ENCODE data around the gene TCEA3.

TCEA3 gene

GRCh38 chr1:23431431-23431830, 6.9 kb upstream of the TCEA3 start:
- H3K36me3 ChIP-seq: no peaks in the 10 kb centered on the region
- no peak for TF ChIP-seq CTCF (IDR thresholded peaks at IDR 0.05)
- H3K9me3 ChIP-seq: no peaks in the 10 kb centered on the region
- H3K4me1 ChIP-seq (ENCODE audit: control insufficient read depth in 1 of 2, insufficient read depth in 1 of 2, low read depth in 1 of 2, low read length in 1 of 2): no peaks in the 10 kb centered on the region
- no peak overlapping the region for H3K27ac ChIP-seq
- peaks cover 66% of the 10 kb centered on the region for H3K27me3 ChIP-seq
- no peak overlapping the region for H3K4me3 ChIP-seq (ENCODE audit: low read depth in 1 of 2, low read length in 1 of 2)

GRCh38 chr1:23430803-23431202, 6.3 kb upstream of the TCEA3 start:
- peaks cover 66% of the 10 kb centered on the region for H3K27me3 ChIP-seq
- H3K4me3 ChIP-seq (ENCODE audit: low read depth in 1 of 2, low read length in 1 of 2): no peak overlapping the region
- no peak for TF ChIP-seq CTCF (IDR thresholded peaks at IDR 0.05)
- no peaks in the 10 kb centered on the region for H3K9me3 ChIP-seq
- H3K27ac ChIP-seq: no peak overlapping the region
- H3K4me1 ChIP-seq (ENCODE audit: control insufficient read depth in 1 of 2, insufficient read depth in 1 of 2, low read depth in 1 of 2, low read length in 1 of 2): no peaks in the 10 kb centered on the region
- no peaks in the 10 kb centered on the region for H3K36me3 ChIP-seq

GRCh38 chr1:23428136-23428905, 3.8 kb upstream of the TCEA3 start:
- peaks cover 74% of the 10 kb centered on the region for H3K27me3 ChIP-seq
- H3K27ac ChIP-seq: no peak overlapping the region
- TF ChIP-seq CTCF (IDR thresholded peaks at IDR 0.05): no peak
- H3K4me3 ChIP-seq (ENCODE audit: low read depth in 1 of 2, low read length in 1 of 2): no peak overlapping the region
- H3K36me3 ChIP-seq: no peaks in the 10 kb centered on the region
- no peaks in the 10 kb centered on the region for H3K9me3 ChIP-seq
- H3K4me1 ChIP-seq (ENCODE audit: control insufficient read depth in 1 of 2, insufficient read depth in 1 of 2, low read depth in 1 of 2, low read length in 1 of 2): peaks cover 0 to 5% of the 10 kb centered on the region in 2 experiments

- no peak for TF ChIP-seq CTCF (IDR thresholded peaks at IDR 0.05)
- H3K4me3 ChIP-seq (ENCODE audit: low read depth in 1 of 2, low read length in 1 of 2): no peak overlapping the region
- no peaks in the 10 kb centered on the region for H3K36me3 ChIP-seq
- peaks cover 1 to 6% of the 10 kb centered on the region in 2 experiments for H3K4me1 ChIP-seq (ENCODE audit: control insufficient read depth in 1 of 2, insufficient read depth in 1 of 2, low read depth in 1 of 2, low read length in 1 of 2)
- H3K9me3 ChIP-seq: no peaks in the 10 kb centered on the region
- H3K27me3 ChIP-seq: peaks cover 74% of the 10 kb centered on the region
- no peak overlapping the region for H3K27ac ChIP-seq
Measured at GRCh38 chr1:23427550-23427949, 3.0 kb upstream of the TCEA3 start.

GRCh38 chr1:23426828-23427227, 2.3 kb upstream of the TCEA3 start:
- peaks cover 80% of the 10 kb centered on the region for H3K27me3 ChIP-seq
- H3K9me3 ChIP-seq: no peaks in the 10 kb centered on the region
- TF ChIP-seq CTCF (IDR thresholded peaks at IDR 0.05): no peak
- H3K36me3 ChIP-seq: no peaks in the 10 kb centered on the region
- H3K4me1 ChIP-seq (ENCODE audit: control insufficient read depth in 1 of 2, insufficient read depth in 1 of 2, low read depth in 1 of 2, low read length in 1 of 2): peaks cover 7 to 13% of the 10 kb centered on the region in 2 experiments
- no peak overlapping the region for H3K27ac ChIP-seq
- no peak overlapping the region for H3K4me3 ChIP-seq (ENCODE audit: low read depth in 1 of 2, low read length in 1 of 2)

Measured in neutrophil (primary cell).